Heart right ventricle (tissue), 16 donors: Measurements from ENCODE around the gene OR13C8. TPM values are rescaled to one million over a fixed set of nuclear protein-coding genes. Genes with fewer than 3 reads are reported as not detected.
A peak's percentile ranks its signal among the peaks of the same experiment; 100 is the strongest.
"Not testable (repeated sequence)": the region's sequence is repeated elsewhere in the genome, so short reads cannot be mapped to it uniquely, and the experiment has no call there.

Experiments
- ATAC-seq, 8 donors: fragments of 200-7000 bp; cut with Tn5 transposase; one replicate each; pipeline ENCODE4 v1.9.1; 2020; ENCODE audit warnings: mild to moderate bottlenecking in 8 of 8, moderate library complexity in 8 of 8, moderate number of reproducible peaks in 1 of 8
- DNase-seq, 2 donors: peaks; one replicate each; pipeline ENCODE4 v3.0.0-alpha.2; 2020
- H3K27ac ChIP-seq, 10 donors: fragments of 200-600 bp; sonication (generic) in 2 of 10; one replicate each; pipeline versions ENCODE4 v1.5.0 to v1.8.0; 2020 to 2022; ENCODE audit warnings: mild to moderate bottlenecking in 3 of 10
- H3K27me3 ChIP-seq, 7 donors: fragments of 200-600 bp; one replicate each; pipeline ENCODE4 v1.8.0; 2021 to 2022; ENCODE audit warnings: mild to moderate bottlenecking in 2 of 7
- H3K36me3 ChIP-seq, 9 donors: fragments of 200-600 bp; sonication (generic) in 1 of 9; one replicate each; pipeline versions ENCODE4 v1.5.0 to v1.8.0; 2020 to 2022; ENCODE audit warnings: mild to moderate bottlenecking in 2 of 9
- H3K4me1 ChIP-seq, 9 donors: fragments of 200-600 bp; sonication (generic) in 1 of 9; one replicate each; pipeline versions ENCODE4 v1.5.0 to v1.8.0; 2020 to 2022; ENCODE audit warnings: mild to moderate bottlenecking in 4 of 9
- H3K4me3 ChIP-seq, 10 donors: fragments of 200-600 bp; sonication (generic) in 2 of 10; one replicate each; pipeline versions ENCODE4 v1.5.0 to v1.8.0; 2020 to 2022; ENCODE audit warnings: mild to moderate bottlenecking in 7 of 10, moderate library complexity in 2 of 10
- H3K9me3 ChIP-seq, 11 donors: fragments of 200-600 bp in 10 of 11; sonication (generic) in 2 of 11; one replicate each; pipeline versions ENCODE4 v1.5.0 to v1.8.0; 2013 to 2022; ENCODE audit warnings: mild to moderate bottlenecking in 2 of 11, control low read depth in 1 of 11, moderate library complexity in 1 of 11
- WGBS, 2 donors: extraction: QIAGEN DNeasy Blood & Tissue Kit; methylation state at CpG; one replicate each; pipeline ENCODE4 v1.1.7; 2013; ENCODE audit warnings: inconsistent platforms in 1 of 2; 5-methylcytosine and 5-hydroxymethylcytosine counted together
- intact Hi-C, 10 donors: fragments of 100-400 bp; cut with DNase I; formaldehyde crosslinking; loops; one replicate each; pipeline versions ENCODE4 v1.11.1 to v1.14.2; 2022
- polyA plus RNA-seq, 2 donors: library from polyadenylated mRNA; stranded (reverse); fragments of 200-250 nt; gene quantifications; one replicate each; pipeline ENCODE4 v1.2.3, GENCODE V29; 2013
- total RNA-seq, 10 donors: library from RNA; stranded (reverse); fragmentation: NEBNext Ultra II Directional in 3 of 10; extraction: Animal tissue kit (Norgen Biotek cat#: 25700) in 3 of 10; gene quantifications; one replicate each; pipeline versions ENCODE4 v1.2.1 to v1.2.4, GENCODE V29; 2021 to 2023
- TF ChIP-seq, protein P1 (sequence below), 9 donors: fragments of 200-600 bp; sonication (generic) in 2 of 9; IDR thresholded peaks; one replicate each; pipeline versions ENCODE4 v1.5.0 to v1.8.0; 2021 to 2022; ENCODE audit warnings: antibody characterized with exemption in 9 of 9, mild to moderate bottlenecking in 5 of 9, moderate library complexity in 1 of 9
- donor health status: Arrhythmogenic right ventricular cardiomyopathy.
- donor health status: ischemic (EF 13 %, LVEDD 7.1; RV severe dilation, severe dysfunction).
- donor health status: healthy with polysubstance abuse.
- donor health status: DM: no; HTN: yes; CAD: no.
- donor health status: DM: no; HTN: no; CAD: no.
- donor health status: ischemic (EF 25% LVEDD 6.9; RV normal size, moderate dysfunction).
- donor health status: ischemic (EF 25% LVEDD 5.7; RV mildly dilated, moderate dysfunction).
- donor health status: healthy.
- donor health status: DM: yes; HTN: yes; CAD: no.
- donor health status: Ischemic cardiomyopathy.
- donor health status: ischemic (EF 35%, LVEDD 5.7; RV mildly dilated, moderate dysfunction).
- donor health status: nonischemic (EF 11% LVEDD 7.7; RV severe dilation, severe dysfunction).
- donor health status: DM: yes; HTN: yes; CAD: no.
- donor health status: PGD.
- donor health status: ischemic (EF 29% LVEDD 5.4; RV normal size, mild dysfunction).
- donor health status: nonischemic (EF 23%, LVEDD 6.1; RV moderate dilation, normal function).

OR13C8 gene
- total and polyA plus RNA-seq, 12 donors, result not detected

GRCh38 chr9:104580562-104580961, 11.6 kb downstream of the OR13C8 start:
- intact Hi-C loops, result no loop called here
- TF ChIP-seq, protein P1, sequence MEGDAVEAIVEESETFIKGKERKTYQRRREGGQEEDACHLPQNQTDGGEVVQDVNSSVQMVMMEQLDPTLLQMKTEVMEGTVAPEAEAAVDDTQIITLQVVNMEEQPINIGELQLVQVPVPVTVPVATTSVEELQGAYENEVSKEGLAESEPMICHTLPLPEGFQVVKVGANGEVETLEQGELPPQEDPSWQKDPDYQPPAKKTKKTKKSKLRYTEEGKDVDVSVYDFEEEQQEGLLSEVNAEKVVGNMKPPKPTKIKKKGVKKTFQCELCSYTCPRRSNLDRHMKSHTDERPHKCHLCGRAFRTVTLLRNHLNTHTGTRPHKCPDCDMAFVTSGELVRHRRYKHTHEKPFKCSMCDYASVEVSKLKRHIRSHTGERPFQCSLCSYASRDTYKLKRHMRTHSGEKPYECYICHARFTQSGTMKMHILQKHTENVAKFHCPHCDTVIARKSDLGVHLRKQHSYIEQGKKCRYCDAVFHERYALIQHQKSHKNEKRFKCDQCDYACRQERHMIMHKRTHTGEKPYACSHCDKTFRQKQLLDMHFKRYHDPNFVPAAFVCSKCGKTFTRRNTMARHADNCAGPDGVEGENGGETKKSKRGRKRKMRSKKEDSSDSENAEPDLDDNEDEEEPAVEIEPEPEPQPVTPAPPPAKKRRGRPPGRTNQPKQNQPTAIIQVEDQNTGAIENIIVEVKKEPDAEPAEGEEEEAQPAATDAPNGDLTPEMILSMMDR (IDR thresholded peaks at IDR 0.05), result no peak
- Histone ChIP-seq H3K36me3 (no peaks in the 10 kb centered on the region), H3K4me1 (no peaks in the 10 kb centered on the region), H3K4me3 (no peak overlapping the region), H3K27me3 (no peaks in the 10 kb centered on the region), H3K27ac (no peak overlapping the region), H3K9me3 (peaks cover 0 to 3% (median 0%) of the 10 kb centered on the region in 11 donors)
- no peak for DNase-seq
- 71 to 92% methylated on average over 1 of the region's 1 CpG for WGBS, 2 donors
- ATAC-seq, result no peak

DNA sequence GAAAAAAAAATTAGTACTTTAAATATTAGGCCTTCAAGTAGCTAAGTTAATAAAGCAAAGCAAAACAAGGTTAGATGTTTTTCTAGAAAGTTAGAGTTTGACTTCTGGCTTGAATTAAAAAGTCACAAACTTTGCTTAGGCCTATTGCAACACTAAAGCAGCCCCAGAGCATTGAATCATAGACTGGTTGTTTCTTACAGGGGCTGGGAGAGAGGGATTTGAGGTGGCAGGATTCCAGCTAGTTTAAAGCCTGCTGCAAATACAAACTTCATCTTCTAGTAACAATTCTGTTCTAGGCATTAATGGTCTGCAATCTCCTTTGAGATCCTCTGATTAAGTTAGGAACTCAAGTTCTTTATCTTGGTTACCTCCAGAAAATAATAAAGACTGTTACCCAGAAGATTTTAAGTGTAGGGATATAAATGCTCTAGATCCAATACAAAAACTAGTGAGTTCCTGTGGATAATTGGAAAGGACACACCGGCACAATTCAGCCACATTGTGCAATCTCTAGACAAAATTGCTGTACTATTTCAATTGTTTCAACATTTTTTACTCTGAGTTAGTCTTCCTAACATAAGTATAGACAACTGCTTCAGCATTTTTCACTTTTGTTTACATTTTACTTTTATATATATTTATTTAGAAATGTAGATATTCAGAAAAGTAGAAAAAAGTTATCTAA, 17.7 kb downstream of the OR13C8 start:
- Histone ChIP-seq H3K27me3 (no peaks in the 10 kb centered on the region), H3K9me3 (no peaks in the 10 kb centered on the region), H3K36me3 (no peaks in the 10 kb centered on the region), H3K4me3 (no peak overlapping the region), H3K4me1 (no peaks in the 10 kb centered on the region), H3K27ac (no peak overlapping the region)
- peak in 5 of 8 donors; percentile 37 to 65 (median 59) for ATAC-seq
- intact Hi-C loops, result no loop called here
- TF ChIP-seq, protein P1 (IDR thresholded peaks at IDR 0.05), result no peak
- no peak for DNase-seq
- 0 to 86% methylated on average over 1 of the region's 1 CpG for WGBS, 2 donors

- ATAC-seq (no peak), DNase-seq (no peak)
- intact Hi-C loops, result no loop called here
- WGBS, 2 donors, result 0 to 81% methylated on average over 1 of the region's 1 CpG
- Histone ChIP-seq H3K36me3 (no peaks in the 10 kb centered on the region), H3K9me3 (peaks cover 0 to 21% (median 0%) of the 10 kb centered on the region in 11 donors), H3K4me3 (no peak overlapping the region), H3K27me3 (no peaks in the 10 kb centered on the region), H3K27ac (no peak overlapping the region), H3K4me1 (no peaks in the 10 kb centered on the region)
- TF ChIP-seq, protein P1 (IDR thresholded peaks at IDR 0.05), result no peak
Measured at GRCh38 chr9:104589626-104590025, 20.7 kb downstream of the OR13C8 start.

DNA sequence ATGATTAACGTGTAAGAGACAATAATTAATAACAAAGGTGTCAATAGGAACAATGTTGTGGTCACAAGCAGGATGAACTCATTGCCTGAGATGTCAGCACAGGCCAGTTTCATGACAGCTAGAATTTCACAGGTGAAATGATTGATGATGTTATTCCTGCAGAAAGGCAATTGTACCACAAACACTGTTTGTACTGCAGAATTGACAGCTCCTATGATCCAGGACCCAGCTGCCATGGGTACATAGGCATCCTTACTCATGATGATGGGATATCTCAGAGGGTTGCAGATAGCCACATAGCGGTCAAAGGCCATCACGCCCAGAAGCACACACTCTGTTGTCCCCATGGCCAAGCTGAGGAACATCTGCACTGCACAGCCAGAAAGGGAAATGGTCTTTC, 29.8 kb downstream of the OR13C8 start:
- DNase-seq, H3K27me3 ChIP-seq, H3K27ac ChIP-seq, intact Hi-C loops, ATAC-seq, H3K36me3 ChIP-seq, H3K4me3 ChIP-seq, H3K4me1 ChIP-seq: not testable (repeated sequence)
- H3K9me3 ChIP-seq, result peaks cover 0 to 11% (median 0%) of the 10 kb centered on the region in 11 donors
- 70 to 77% methylated on average over 3 of the region's 3 CpGs for WGBS, 2 donors

DNA sequence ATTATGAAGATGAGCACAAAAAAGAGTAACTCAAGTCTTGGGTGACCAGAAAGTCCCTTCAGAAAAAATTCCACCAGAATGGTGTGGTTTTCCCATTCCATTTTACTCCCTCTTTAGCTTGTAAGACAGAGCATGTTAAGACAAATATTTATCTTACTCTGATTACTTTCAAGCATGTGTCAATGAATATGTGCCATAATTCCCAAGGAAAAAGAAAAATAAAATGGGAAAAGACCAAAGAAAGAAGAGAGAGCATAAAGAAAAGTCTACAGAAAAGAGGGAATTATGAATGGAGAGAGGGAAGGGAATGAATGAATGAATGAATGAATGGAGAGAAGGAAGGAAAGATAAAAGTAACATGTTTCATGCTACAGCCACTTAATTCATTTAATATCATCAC, 30.3 kb downstream of the OR13C8 start, which contains the start of gene OR13C5:
Gene OR13C5 (minus strand): TSS at position 101 of the 400 bp plus-strand sequence. CDS start 0 bp downstream, at position 101.
- H3K9me3 ChIP-seq, DNase-seq, H3K36me3 ChIP-seq, H3K4me1 ChIP-seq, H3K4me3 ChIP-seq, intact Hi-C loops, H3K27ac ChIP-seq, H3K27me3 ChIP-seq, ATAC-seq: not testable (repeated sequence)
